GM12892 (cell line): ENCODE measurements around the gene BPI.

ENCODE experiments used
- POLR2AphosphoS5 ChIP-seq: IDR thresholded peaks from 2 replicates; pipeline ENCODE4 v1.6.1; 2011; ENCODE audit warnings: low read depth, low read length, control low read depth
- TAF1 ChIP-seq: IDR thresholded peaks from 2 replicates; pipeline ENCODE4 v1.6.1; 2011; ENCODE audit warnings: low read depth, mild to moderate bottlenecking, control low read depth, low read length, borderline replicate concordance

GRCh38 chr20:38346741-38347140 is 42.8 kb downstream of the BPI start:
- no peak for TF ChIP-seq POLR2AphosphoS5
- TF ChIP-seq TAF1: no peak
